ENCODE data around the gene KIF20A.
"Not testable (repeated sequence)": the region's sequence is repeated elsewhere in the genome, so short reads cannot be mapped to it uniquely, and the experiment has no call there.

The KIF20A gene

DNA sequence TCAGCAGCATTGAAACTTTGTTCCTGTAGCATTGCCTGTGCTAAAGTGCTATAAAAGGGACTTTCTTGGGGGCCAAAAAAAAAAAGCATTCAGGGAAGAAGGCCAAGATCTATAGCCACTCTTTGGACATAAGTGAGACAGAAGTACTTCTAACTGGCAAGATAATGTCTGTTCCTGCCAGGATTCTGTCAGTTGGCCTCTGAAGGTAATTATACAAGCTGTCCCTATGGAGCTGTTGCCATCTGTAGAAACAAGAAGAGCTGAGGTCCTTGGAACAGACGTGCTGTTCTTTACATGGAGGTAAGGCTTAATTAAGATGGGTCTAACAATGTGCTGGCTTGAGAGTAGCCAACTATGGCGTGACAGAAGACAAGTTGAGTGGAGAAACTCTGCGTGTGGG, 9.7 kb downstream of the KIF20A start:
- DNase-seq = peak; percentile 34 to 82

DNA sequence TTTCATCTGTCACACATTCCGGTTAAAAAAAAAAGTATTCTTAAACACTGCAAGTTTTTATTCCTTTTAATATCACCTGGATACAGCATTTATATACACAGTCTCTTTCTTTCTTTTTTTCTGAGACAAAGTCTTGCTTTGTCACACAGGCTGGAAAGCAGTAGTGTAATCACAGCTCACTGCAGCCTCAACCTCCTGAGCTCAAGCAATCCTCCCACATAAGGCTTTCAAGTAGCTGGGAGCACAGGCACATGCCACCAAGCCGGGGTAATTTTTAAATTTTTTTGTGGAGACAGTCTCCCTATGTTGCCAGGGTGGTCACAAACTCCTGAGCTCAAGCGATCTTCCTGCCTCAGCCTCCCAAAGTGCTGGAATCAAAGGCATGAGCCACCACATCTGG, 13.9 kb downstream of the KIF20A start:
- no peak for DNase-seq

DNA sequence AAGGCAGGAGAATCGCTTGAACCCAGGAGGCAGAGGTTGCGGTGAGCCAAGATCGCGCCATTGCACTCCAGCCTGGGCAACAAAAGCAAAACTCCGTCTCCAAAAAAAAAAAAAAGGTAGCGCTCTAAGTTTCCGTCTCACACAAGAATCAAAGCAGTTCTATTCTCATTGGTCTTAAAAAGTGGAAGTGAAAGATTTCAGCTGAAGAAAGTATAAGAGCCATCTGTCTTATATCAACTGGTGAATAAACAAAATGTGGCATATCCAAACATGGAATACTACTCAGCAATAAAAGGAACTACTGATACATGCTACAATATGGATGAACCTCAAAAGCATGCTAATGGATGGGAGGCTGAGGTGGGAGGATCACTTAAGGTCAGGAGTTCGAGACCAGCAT, 14.9 kb downstream of the KIF20A start:
- DNase-seq = not testable (repeated sequence)

DNA sequence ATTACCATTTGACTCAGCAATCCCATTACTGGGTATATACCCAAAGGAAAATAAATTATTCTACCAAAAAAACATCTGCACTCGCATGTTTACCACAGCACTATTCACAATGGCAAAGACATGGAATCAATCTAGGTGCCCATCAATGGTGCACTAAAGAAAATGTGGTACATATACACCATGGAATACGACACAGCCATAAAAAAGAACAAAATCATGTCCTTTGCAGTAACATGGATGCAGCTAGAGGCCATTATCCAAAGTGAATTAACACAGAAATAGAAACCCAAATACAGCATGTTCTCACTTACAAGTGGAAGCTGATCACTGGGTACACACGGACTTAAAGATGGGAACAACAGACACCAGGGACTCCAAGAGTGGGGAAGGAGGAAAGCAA, 32.1 kb downstream of the KIF20A start:
- no peak for DNase-seq

DNA sequence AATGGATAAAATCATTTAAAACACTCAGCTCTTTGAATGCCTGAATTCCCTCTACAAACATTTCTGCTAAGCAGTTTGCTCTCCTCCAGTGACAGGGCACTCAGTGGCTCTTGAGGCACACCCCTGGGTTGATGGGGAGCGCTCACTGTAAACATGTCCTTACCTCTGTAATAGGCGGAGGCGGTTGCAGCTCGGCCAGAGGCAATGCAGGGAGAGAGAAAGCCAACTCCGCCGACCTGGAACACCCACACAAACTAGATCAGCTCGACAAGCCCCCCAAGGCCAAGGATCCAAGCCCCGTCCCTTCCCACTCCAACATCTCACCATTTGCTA, 33.9 kb downstream of the KIF20A start:
- DNase-seq = no peak

DNA sequence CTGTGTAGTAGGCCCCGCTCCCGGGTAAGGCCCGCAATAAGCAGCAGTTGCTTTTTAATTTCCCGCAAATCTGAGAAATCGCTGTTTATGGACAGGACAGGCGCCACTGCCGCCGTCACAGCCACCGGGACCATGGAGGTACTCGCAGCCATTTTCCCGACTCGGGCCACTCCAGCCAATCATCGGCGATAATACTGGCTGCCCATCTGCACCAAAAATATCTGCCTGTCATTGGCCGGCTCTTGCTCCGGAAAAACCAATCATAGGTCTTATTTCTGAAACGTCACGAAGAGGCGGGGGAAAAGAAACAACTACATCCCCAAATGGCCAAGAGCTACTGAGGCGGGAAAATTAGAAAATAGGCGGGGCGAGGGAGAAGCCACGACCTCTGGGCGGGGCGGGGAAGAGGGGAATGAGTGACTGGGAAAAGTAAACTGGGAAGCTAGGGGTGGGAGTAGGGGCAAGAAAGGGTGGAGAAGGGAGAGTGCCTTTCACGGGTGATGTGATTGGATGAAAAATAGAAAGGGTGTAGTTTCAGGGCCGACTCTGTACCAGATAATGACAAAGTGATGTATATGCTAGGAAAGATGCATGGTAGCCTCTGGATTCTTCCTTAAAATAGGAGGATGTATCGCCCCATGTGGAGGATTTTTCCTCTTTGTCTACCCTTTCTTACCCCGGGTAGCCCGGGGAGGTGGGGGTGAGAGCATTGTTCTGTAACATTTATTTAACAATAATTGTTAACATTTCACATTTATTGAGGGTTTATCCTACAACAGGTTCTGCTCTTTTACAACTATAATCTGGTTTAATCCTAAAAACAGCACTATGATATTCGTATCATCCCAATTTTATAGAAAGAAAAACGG, 34.5 kb downstream of the KIF20A start, which contains the start of gene CDC23:
CDC23 (minus strand) TSS at position 163 of the 869 bp plus-strand sequence; CDS start at position 152, 11 bp downstream.
- DNase-seq = peak; percentile 96 to 97

DNA sequence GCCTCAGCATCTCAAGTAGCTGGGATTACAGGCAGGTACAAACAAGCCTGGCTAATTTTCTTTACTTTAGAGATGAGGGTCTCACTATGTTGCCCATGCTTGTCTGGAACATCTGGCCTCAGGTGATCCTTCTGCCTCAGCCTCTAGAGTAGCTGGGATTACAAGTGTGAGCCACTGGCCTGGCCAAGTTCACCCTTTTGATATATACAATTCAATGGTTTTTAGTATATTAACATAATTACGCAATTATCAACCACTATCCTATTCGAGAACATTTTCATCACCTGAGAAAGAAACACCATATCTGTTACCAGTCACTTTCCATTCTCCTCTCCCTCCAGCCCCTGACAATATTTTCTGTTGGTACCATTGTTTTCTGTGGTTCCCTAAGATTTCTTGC, 37.9 kb downstream of the KIF20A start:
- DNase-seq = no peak

DNA sequence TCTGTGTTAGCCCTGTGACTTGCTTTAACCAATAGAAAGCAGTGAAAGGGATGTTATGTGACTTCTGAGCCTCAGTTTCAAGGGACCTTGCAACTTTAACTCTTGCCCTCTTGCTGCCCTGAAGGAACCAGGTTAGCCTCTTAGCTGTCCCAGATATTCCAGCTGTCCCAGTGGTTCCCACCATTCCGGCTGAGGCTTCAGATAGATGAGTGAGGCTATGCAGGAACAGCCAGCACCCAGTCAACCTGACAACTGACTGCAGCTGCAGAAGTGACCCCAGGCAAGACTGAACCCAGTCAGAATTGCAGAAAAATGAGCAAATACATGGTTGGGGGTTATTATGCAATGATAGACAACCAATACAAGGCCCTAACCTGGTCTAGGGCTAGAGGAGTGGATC, 44.6 kb downstream of the KIF20A start:
- no peak for DNase-seq

DNA sequence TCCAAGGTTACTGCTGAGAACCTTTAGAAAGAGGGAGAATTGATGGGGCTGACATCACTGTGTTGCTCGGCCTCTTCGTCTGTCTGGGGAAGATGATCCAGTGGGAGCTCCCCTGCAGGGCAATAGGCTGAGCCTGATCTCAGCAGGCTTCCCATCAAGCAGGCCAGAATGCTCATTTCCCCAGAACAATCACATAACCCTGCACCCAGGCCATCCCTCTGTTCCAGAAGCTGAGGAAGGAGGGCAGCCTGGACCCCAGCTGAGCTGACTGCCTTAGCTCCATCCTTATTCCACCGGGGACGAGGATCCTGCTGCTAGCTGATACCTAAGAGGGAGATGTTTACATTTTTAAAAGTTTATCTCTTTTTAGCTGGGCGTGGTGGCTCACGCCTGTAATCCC, 45.8 kb downstream of the KIF20A start:
- no peak for DNase-seq

DNA sequence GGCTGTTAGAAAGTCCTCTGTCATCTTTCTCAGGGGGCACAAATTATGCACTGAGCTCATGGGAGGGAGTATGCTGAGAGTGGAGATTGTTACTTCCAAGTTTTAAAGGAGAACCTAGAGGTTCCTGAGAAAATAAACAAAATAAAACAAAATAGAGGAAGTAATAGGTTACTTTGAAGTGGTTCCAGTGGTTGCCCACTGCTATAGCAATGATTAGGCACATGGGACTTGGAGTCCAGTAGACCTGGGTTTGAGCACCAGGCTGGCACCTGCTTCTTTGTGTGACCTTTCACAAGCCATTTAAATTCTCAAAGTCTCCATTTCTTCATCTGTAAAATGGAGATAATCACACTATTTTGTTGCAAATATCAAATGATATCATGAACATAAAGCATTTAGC, 48.0 kb downstream of the KIF20A start:
- DNase-seq = no peak

DNA sequence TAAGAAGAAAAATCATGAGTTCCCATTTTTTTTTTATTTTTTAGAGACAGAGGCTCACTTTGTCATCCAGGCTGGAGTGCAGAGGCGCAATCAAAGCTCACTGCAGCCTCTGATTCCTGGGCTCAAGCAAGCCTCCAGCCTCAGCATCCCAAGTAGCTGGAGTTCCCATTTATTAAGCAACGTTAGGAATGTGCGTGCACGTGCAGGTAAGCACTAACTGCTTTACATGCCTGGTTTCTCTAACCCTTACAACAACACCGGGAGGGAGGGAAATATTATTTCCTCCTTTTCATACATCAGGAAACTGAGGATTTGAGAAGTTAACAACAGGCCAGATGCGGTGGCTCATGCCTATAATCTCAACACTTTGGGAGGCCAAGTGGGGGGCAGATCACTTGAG, 50.5 kb downstream of the KIF20A start:
- no peak for DNase-seq

DNA sequence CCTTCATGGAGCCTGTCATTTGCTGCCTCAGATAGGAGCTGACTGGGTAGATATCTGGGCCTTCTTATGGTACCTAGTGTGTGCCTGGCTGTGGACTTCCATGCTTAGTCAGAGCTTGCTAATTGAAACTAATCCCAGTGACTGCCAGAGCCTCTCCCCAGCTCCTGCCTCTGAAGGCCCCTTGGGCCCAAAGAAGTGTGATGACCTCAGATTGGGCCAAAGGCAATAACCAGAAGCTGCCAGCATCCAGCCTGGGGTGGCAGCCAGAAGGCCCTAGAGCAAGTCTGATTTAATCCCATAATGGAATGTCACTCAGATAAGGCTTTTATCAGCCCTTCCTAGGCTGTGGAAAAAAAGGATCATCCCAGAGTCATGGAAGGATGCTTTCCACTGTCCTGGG, 51.3 kb downstream of the KIF20A start:
- DNase-seq = peak in 1 of 2 experiments; percentile 9

DNA sequence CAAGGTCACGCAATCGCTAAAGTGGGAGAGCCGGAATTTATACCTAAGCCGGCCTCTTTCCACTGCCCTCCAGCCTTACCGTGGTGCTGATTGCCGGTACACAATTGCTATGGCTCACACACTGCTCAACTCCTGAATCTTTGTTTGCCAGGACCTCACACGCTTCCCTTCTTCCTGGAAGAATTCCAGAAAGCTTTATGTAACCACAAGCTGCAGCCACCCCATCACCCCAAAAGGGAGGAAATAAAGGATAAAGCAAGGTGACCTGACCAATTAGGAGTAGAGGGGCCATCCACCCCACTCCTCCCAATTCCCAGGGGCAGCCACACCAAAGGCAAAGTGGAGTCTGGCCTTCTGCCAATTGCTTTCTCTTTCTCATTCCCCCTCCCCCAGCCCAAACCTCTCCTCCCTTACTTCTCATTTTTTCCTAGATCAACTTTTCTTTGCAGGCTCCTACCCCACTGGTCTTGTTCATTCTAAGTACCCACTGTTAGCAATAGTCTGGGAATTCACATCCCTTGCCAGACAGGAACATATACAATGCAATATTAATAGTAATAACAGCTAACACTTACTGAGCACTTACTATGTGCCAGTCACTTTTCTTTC, 52.2 kb downstream of the KIF20A start:
- DNase-seq = no peak

DNA sequence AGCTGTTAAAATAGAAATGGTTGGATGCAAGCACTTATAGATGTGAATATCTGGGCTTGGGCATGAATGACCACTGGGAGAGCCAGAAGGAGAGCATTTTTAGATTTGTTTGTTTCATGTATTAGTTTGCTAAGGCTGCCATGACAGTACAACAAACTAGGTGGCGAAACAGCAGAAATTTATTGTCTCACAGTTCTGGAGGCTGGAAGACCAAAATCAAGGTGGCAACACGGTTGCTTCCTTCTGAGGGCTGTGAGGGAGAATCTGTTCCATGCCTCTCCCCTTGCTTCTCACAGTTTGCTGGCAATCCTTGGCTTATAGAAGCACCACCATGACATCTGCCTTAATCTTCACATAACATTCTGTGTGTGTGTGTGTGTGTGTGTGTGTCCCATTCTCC, 54.4 kb downstream of the KIF20A start:
- no peak for DNase-seq

DNA sequence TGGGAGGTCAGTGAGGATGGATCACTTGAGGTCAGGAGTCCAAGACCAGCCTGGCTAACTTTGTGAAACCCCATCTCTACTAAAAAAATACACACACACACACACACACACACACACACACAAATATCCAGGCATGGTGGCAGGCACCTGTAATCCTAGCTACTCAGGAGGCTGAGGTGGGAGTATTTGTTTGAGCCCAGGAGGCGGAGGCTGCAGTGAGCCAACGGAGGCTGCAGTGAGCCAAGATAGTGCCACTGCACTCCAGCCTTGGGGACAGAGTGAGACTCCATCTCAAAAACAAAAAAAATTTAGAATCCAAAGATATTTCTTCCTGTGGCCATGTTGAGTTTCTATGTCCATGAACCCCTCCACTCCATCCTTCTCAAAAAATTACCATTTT, 55.7 kb downstream of the KIF20A start:
- DNase-seq = no peak
